Measurements from ENCODE around the gene NEFH.

Gene NEFH

GRCh38 chr22:29539105-29539504 is 59.1 kb downstream of the NEFH start:
- Histone ChIP-seq H3K4me1 (ENCODE audit: low read length) (peaks cover 24% of the 10 kb centered on the region), H4K20me1 (ENCODE audit: insufficient read depth, low read length) (no peaks in the 10 kb centered on the region), H3K4me3 (ENCODE audit: low read length) (no peak overlapping the region), H3K9me3 (ENCODE audit: insufficient read depth, low read length) (no peaks in the 10 kb centered on the region), H3K36me3 (replicated peaks; ENCODE audit: low read depth, low read length) (peaks cover 55% of the 10 kb centered on the region), H3K4me2 (ENCODE audit: low read length) (no peak overlapping the region), H3K9ac (ENCODE audit: low read length) (no peak overlapping the region), H3K27me3 (ENCODE audit: low read depth, low read length) (no peaks in the 10 kb centered on the region), H3K79me2 (ENCODE audit: low read length) (no peaks in the 10 kb centered on the region), H3K27ac (ENCODE audit: low read length) (no peak overlapping the region), H2AFZ (ENCODE audit: low read depth, low read length) (no peak overlapping the region)
- no peak for TF ChIP-seq CTCF (IDR thresholded peaks at IDR 0.05; ENCODE audit: low read depth, low read length)
- TF ChIP-seq EZH2phosphoT487 (IDR thresholded peaks at IDR 0.05; ENCODE audit: low read depth), result no peak
